ENCODE measurements around the gene HECW1. TPM values are rescaled to one million over a fixed set of nuclear protein-coding genes. Genes with fewer than 3 reads are reported as not detected.

HECW1 gene
- total RNA-seq, 1 donor from 2014 or later = 0.11 TPM

- Histone ChIP-seq H3K36me3 (no peaks in the 10 kb centered on the region), H3K9ac (no peak overlapping the region), H4K20me1 (ENCODE audit: low read depth) (no peaks in the 10 kb centered on the region), H3K4me2 (peak overlapping the region; percentile 98), H3K4me3 (peak overlapping the region; percentile 75), H3K9me3 (ENCODE audit: low read depth) (no peaks in the 10 kb centered on the region), H2AFZ (replicated peaks) (peak overlapping the region; percentile 99), H3K27ac (no peak overlapping the region), H3K4me1 (peaks cover 17% of the 10 kb centered on the region), H3K27me3 (peaks cover 49% of the 10 kb centered on the region), H3F3A (ENCODE audit: low read depth) (peaks cover 22% of the 10 kb centered on the region), H3K79me2 (ENCODE audit: low read depth) (no peaks in the 10 kb centered on the region)
- Mint-ChIP-seq H3K4me1 (peaks cover 29% of the 10 kb centered on the region), H3K4me3 (peak overlapping the region; percentile 87), H3K9me3 (no peaks in the 10 kb centered on the region), H3K27me3 (ENCODE audit: insufficient read depth, low read depth) (peaks cover 8% of the 10 kb centered on the region), H3K36me3 (no peaks in the 10 kb centered on the region), H3K27ac (no peak overlapping the region)
- DNase-seq (ENCODE audit: low spot score) = no peak
- TF ChIP-seq CTCF (IDR thresholded peaks at IDR 0.05) = no peak
- TF ChIP-seq EZH2 (IDR thresholded peaks at IDR 0.05) = no peak
- TF ChIP-seq EZH2phosphoT487 (IDR thresholded peaks at IDR 0.05) = no peak
Observed at GRCh38 chr7:43111630-43112458, 603 bp upstream of the HECW1 start.

GRCh38 chr7:43112941-43113621 is 634 bp downstream of the HECW1 start:
- Histone ChIP-seq H3F3A (ENCODE audit: low read depth) (peaks cover 22% of the 10 kb centered on the region), H3K9ac (no peak overlapping the region), H3K27ac (no peak overlapping the region), H3K4me1 (peaks cover 13% of the 10 kb centered on the region), H3K4me2 (peak overlapping the region; percentile 98), H3K9me3 (ENCODE audit: low read depth) (no peaks in the 10 kb centered on the region), H3K79me2 (ENCODE audit: low read depth) (no peaks in the 10 kb centered on the region), H3K4me3 (peak overlapping the region; percentile 75), H3K27me3 (peaks cover 49% of the 10 kb centered on the region), H2AFZ (replicated peaks) (peak overlapping the region; percentile 99), H4K20me1 (ENCODE audit: low read depth) (no peaks in the 10 kb centered on the region), H3K36me3 (no peaks in the 10 kb centered on the region)
- Mint-ChIP-seq H3K4me1 (peaks cover 28% of the 10 kb centered on the region), H3K9me3 (no peaks in the 10 kb centered on the region), H3K27ac (no peak overlapping the region), H3K27me3 (ENCODE audit: insufficient read depth, low read depth) (peaks cover 10% of the 10 kb centered on the region), H3K4me3 (peak overlapping the region; percentile 87), H3K36me3 (no peaks in the 10 kb centered on the region)
- peak; percentile 83 for DNase-seq (ENCODE audit: low spot score)
- TF ChIP-seq EZH2 (IDR thresholded peaks at IDR 0.05) (no peak), CTCF (IDR thresholded peaks at IDR 0.05) (no peak), EZH2phosphoT487 (IDR thresholded peaks at IDR 0.05) (no peak)

GRCh38 chr7:43113622-43114457 is 1.4 kb downstream of the HECW1 start:
- peaks cover 49% of the 10 kb centered on the region for H3K27me3 ChIP-seq
- Mint-ChIP-seq H3K9me3 (no peaks in the 10 kb centered on the region), H3K27ac (no peak overlapping the region), H3K27me3 (ENCODE audit: insufficient read depth, low read depth) (peaks cover 10% of the 10 kb centered on the region), H3K4me3 (peak overlapping the region; percentile 87), H3K36me3 (no peaks in the 10 kb centered on the region), H3K4me1 (peaks cover 24% of the 10 kb centered on the region)
- TF ChIP-seq EZH2phosphoT487 (IDR thresholded peaks at IDR 0.05) (no peak), EZH2 (IDR thresholded peaks at IDR 0.05) (peak; percentile 57), CTCF (IDR thresholded peaks at IDR 0.05) (no peak)
- peaks cover 22% of the 10 kb centered on the region for H3F3A ChIP-seq (ENCODE audit: low read depth)
- H3K9ac ChIP-seq = no peak overlapping the region
- peak overlapping the region; percentile 98 for H3K4me2 ChIP-seq
- H3K79me2 ChIP-seq (ENCODE audit: low read depth) = no peaks in the 10 kb centered on the region
- H3K27ac ChIP-seq = no peak overlapping the region
- no peaks in the 10 kb centered on the region for H3K9me3 ChIP-seq (ENCODE audit: low read depth)
- peak; percentile 20 for DNase-seq (ENCODE audit: low spot score)
- H4K20me1 ChIP-seq (ENCODE audit: low read depth) = no peaks in the 10 kb centered on the region
- no peaks in the 10 kb centered on the region for H3K36me3 ChIP-seq
- H2AFZ ChIP-seq (replicated peaks) = peak overlapping the region; percentile 99
- peak overlapping the region; percentile 75 for H3K4me3 ChIP-seq
- peaks cover 11% of the 10 kb centered on the region for H3K4me1 ChIP-seq

Measured in neural progenitor cell (in vitro differentiated cells).